GM12874 (cell line): Measurements from ENCODE around the gene HHAT.

Source experiments
- TF ChIP-seq, protein P1 (sequence below): IDR thresholded peaks from 2 replicates; pipeline ENCODE4 v1.5.1; 2011; ENCODE audit warnings: low read depth, mild to moderate bottlenecking, control low read depth, low read length, moderate library complexity; ENCODE audit not compliant: insufficient read depth

Gene HHAT

DNA sequence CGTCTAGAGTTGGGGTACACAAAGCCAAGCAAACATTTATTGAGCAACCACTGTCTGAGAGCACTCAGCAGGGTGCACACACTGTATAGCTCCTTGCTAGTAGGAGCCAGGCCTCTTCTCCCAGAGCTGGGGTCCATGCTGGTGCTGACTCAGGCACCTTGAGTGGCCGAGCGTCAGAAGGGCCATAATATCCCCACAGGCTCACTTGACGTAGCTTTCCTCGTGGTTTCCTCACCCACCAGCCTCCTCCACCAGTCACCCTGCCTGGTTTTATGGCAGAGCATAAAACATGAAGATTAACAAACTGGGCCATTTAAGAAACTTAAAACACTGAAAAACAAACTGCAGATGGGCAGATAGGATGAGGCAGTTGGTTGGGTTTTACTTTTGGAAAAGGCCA is 361.5 kb downstream of the HHAT start:
- TF ChIP-seq, protein P1, sequence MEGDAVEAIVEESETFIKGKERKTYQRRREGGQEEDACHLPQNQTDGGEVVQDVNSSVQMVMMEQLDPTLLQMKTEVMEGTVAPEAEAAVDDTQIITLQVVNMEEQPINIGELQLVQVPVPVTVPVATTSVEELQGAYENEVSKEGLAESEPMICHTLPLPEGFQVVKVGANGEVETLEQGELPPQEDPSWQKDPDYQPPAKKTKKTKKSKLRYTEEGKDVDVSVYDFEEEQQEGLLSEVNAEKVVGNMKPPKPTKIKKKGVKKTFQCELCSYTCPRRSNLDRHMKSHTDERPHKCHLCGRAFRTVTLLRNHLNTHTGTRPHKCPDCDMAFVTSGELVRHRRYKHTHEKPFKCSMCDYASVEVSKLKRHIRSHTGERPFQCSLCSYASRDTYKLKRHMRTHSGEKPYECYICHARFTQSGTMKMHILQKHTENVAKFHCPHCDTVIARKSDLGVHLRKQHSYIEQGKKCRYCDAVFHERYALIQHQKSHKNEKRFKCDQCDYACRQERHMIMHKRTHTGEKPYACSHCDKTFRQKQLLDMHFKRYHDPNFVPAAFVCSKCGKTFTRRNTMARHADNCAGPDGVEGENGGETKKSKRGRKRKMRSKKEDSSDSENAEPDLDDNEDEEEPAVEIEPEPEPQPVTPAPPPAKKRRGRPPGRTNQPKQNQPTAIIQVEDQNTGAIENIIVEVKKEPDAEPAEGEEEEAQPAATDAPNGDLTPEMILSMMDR: no peak

DNA sequence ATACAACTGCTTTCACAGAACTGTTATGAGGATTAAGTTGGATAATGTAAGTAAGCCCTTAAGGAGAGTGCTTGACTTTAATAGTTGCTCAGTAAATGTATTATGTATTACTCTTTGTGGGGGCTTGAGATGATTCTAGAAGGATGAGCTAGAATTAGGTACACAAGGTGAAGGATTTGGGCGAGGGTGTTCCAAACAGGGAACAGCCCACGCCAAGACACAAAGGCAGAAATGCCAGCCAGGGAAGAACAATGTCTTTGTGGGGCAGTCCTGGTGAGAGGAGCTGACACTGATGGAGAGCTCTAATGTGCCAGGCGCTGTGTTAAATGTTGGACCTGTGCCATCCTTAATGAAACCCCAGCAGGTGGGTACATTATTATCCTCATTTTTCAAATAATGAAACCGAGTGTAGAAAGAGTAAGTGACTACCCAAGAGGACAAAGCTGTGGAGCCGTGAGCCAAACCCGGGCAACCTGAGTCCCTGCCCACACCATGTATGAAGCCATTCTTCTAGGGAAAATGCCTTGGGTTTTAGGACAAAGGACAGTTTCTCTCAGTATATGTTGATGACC is 362.4 kb downstream of the HHAT start:
- TF ChIP-seq, protein P1: no peak

DNA sequence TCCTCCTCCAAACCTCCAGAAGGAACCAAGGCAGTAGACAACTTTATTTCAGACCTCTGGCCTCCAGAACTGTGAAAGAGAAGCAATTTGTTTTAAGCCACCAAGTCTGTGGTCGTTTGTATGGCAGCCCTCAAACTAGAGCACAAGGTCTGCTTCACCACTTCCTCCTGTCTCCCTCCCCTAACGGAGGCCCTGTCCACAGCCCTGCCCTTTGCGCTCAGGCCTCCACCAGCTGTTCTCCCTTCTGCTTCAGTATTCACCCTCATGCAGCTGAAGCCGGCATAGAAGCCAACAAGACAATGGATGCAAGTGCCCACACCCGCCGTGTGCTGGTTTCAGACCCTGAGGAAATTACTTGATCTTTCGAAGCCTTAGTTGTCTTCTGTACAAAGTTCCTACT is 364.1 kb downstream of the HHAT start:
- TF ChIP-seq, protein P1: no peak

DNA sequence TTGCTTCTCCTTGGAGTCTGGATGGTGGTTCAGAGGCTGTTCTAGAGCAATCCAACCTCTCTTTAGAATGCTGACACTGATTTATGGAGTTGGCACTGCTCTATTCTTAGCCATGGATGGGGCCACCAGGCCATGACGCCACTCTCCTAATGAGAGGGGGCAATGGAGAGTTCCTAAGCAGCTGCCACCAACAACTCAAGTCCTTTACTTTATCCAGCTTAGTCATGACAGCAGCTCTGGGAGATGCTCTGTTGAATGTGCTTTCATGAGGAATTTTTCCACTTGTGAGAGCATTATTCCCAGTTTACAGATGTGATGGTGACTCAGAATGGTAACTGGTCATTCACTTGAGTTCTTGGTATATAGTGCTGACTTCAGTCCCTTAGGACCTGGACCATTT is 366.3 kb downstream of the HHAT start:
- TF ChIP-seq, protein P1: no peak

DNA sequence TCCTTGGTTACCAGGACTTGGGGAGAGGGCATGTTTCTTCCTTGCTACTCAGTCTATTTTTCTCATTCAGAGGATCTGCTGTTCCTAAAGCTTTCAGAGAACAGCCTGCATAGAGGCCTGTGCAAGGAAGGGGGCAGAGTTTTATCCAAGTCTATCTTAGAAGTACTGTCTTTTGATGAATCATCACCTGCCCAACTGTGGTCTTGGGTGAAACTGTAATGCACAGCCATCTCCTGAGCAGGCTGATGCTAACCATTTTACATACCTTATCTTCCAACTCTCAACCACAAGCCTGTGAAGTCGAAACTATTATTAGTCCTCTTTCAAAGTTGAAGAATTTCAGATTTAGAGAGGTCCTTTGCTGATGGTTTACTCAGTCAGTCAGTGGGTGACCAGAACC is 368.0 kb downstream of the HHAT start:
- TF ChIP-seq, protein P1: no peak

DNA sequence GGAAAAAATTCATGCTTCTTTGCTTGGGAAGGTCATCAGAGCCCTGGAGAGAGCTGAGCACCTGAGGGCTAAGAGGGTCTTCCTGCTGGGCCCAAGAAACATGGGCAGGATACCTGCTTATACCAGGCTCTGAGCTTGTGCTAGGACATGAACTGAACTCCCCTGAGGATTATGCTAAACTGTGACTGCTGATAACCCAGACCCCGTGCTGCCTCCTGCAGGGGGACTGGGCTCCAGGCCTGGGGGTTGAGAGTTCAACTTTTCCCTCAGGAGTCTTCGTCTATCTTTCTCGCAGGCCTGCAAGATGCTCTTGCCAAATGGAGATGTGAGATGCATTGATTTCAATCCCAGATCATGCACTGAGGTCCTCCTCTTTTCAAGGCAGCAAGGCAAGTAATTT is 368.5 kb downstream of the HHAT start:
- TF ChIP-seq, protein P1: no peak

DNA sequence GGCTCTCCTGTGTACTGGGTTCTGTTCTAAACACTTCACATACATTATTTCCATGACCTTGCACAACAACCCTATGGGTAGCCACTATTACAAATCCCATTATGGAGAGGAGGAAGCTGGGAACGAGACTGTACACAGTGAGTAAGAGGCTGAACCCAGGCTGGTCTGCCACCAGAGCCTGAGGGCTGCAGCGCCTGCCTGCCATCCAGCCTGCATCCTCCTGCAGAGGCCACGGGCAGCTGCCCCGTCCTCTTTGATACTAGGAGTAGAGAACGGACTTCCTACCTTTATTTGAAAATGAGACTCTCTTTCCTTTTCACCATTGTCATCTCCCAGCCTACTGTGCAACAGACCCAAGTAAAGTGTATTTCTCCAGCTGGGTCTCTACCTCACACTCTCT is 370.0 kb downstream of the HHAT start:
- TF ChIP-seq, protein P1: no peak

DNA sequence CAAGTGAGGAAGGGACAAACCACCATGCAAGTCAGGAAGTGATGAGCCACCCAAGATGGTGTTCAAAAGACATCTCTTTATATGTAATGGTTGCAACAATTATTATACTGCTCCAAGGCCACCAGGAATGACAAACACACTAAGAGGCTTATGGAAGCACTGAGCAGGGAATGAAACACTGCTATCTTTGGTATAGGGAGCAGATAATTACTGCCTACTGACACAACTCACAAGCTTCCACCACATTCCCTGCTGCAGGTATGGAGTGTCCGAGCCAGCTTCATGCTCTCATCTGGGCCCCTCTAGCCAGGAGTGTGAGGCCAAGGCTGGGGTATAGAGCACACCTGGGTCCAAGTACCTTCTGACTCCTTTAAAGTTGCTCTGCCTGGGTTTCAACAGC is 371.4 kb downstream of the HHAT start:
- TF ChIP-seq, protein P1: no peak
